ENCODE measurements around the gene ASF1A. TPM values are rescaled to one million over a fixed set of nuclear protein-coding genes. Genes with fewer than 3 reads are reported as not detected.

The ASF1A gene
- total and polyA plus RNA-seq, 3 experiments from 2014 or later: 42.6 to 57.2 (median 46.1) TPM

DNA sequence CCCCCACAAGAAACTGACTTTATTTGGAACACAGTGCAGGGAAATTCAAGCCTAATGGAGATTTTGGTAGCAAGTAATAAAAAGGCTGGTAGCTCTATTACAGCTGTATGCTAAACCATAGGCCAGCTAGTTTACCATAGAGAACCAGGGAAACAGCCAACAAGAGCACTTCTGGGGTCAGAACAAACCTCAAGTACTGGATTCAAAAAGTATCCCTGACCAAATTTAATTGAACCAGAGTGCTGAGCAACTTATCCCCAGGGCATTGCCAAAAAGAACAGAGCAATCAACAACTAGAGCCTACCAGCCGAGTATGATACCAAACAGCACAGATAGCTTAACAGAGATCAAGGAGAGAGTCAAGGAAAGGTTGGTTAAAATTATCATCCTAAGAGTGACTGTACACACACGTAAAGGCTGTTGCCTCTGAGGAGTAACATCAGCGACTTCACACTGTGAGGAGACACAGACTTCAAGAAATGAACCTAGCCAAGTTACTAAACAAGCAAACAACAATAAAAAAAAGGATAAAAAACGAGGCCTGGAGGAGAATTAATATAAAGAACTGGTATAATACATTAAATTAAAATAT is 11.5 kb upstream of the ASF1A start:
- H3K4me1 Mint-ChIP-seq: peaks cover 79 to 88% (median 88%) of the 10 kb centered on the region in 3 donors
- POLR2A ChIA-PET: interaction anchor here (1.4 kb wide), 1 partner anchor 12 kb away, joined by 9 read pairs; the partner anchor contains the start of gene ASF1A
- H3K4me3 Mint-ChIP-seq: peak overlapping the region in 3 of 7 donors; percentile 1 to 63 (median 2)
- Histone ChIP-seq H3K27me3 (ENCODE audit: insufficient read depth, low read length, poor library complexity, severe bottlenecking) (no peaks in the 10 kb centered on the region), H3K4me1 (ENCODE audit: insufficient read depth, low read length) (peaks cover 43% of the 10 kb centered on the region), H3K36me3 (ENCODE audit: insufficient read depth, low read length) (no peaks in the 10 kb centered on the region), H3K4me3 (ENCODE audit: low read length) (no peak overlapping the region), H3K27ac (ENCODE audit: low read depth, low read length) (no peak overlapping the region), H3K9me3 (ENCODE audit: low read length) (no peaks in the 10 kb centered on the region)
- peaks cover 1 to 4% (median 2%) of the 10 kb centered on the region in 3 donors for H3K36me3 Mint-ChIP-seq
- peaks cover 0 to 2% of the 10 kb centered on the region in 2 donors for H3K27me3 Mint-ChIP-seq
- CTCF ChIA-PET: interaction anchor here (0.8 to 1.3 kb wide), 3 partner anchors 11 to 317 kb away, joined by 3 to 4 read pairs (median 3); no protein-coding TSS in a partner anchor
- peak overlapping the region in 7 of 8 donors; percentile 8 to 82 (median 40) for H3K27ac Mint-ChIP-seq
- no peak for DNase-seq
- peaks cover 0 to 1% (median 0%) of the 10 kb centered on the region in 5 donors for H3K9me3 Mint-ChIP-seq

DNA sequence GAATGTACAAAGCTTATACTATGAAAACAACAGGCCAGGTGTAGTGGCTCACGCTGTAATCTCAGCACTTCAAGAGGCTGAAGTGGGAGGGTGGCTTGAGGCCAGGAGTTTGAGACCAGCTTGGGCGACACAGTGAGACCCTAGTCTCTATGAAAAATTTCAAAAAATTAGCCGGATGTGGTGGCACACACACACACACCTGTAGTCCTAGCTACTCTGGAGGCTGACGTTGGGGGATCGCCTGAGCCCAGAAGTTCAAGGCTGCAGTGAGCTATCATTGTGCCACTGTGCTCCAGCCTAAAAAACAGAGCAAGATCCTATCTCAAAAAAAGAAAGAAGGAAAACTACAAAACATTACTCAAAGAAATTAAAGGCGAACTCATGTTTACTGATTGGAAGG is 7.3 kb upstream of the ASF1A start:
- Mint-ChIP-seq H3K4me3 (peak overlapping the region in 6 of 7 donors; percentile 3 to 68 (median 32)), H3K36me3 (peaks cover 0 to 3% (median 1%) of the 10 kb centered on the region in 3 donors), H3K4me1 (peaks cover 86 to 97% (median 95%) of the 10 kb centered on the region in 3 donors), H3K27me3 (peaks cover 0 to 2% of the 10 kb centered on the region in 2 donors), H3K27ac (peak overlapping the region in 7 of 8 donors; percentile 33 to 96 (median 64)), H3K9me3 (no peaks in the 10 kb centered on the region)
- H3K27me3 ChIP-seq (ENCODE audit: insufficient read depth, low read length, poor library complexity, severe bottlenecking): no peaks in the 10 kb centered on the region
- peaks cover 61% of the 10 kb centered on the region for H3K4me1 ChIP-seq (ENCODE audit: insufficient read depth, low read length)
- ChIA-PET CTCF (no interaction called here), POLR2A (no interaction called here)
- DNase-seq: no peak
- H3K9me3 ChIP-seq (ENCODE audit: low read length): no peaks in the 10 kb centered on the region
- H3K36me3 ChIP-seq (ENCODE audit: insufficient read depth, low read length): no peaks in the 10 kb centered on the region
- H3K4me3 ChIP-seq (ENCODE audit: low read length): no peak overlapping the region
- H3K27ac ChIP-seq (ENCODE audit: low read depth, low read length): no peak overlapping the region

DNA sequence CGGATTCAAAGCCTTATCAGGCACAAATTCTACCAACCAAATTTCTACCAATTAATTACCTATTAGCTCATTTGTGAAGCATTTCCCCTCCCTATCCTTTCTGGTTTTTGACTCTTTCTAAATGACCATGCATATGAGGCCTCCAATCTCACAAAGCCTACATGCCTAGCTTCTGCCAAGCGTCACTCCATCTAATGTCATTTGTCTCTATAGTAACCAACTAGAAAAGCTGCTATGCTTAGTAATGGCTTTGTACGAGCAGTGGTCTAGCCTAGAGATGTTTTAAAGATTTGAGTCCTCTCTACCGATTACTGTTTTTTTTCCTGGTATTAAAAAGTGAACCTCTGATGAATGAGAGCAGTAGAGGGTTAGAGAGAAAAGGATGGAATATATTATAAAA is 4.8 kb upstream of the ASF1A start:
- CTCF ChIA-PET: interaction anchor here (0.7 to 3.6 kb wide), 2 partner anchors 10 to 88 kb away, joined by 3 to 16 read pairs; no protein-coding TSS in a partner anchor
- H3K36me3 ChIP-seq (ENCODE audit: insufficient read depth, low read length): no peaks in the 10 kb centered on the region
- H3K27me3 Mint-ChIP-seq: peaks cover 0 to 5% of the 10 kb centered on the region in 2 donors
- peaks cover 59% of the 10 kb centered on the region for H3K4me1 ChIP-seq (ENCODE audit: insufficient read depth, low read length)
- no peaks in the 10 kb centered on the region for H3K9me3 ChIP-seq (ENCODE audit: low read length)
- H3K27ac ChIP-seq (ENCODE audit: low read depth, low read length): no peak overlapping the region
- H3K27ac Mint-ChIP-seq: peak overlapping the region; percentile 64 to 96 (median 84)
- DNase-seq: no peak
- no peaks in the 10 kb centered on the region for H3K27me3 ChIP-seq (ENCODE audit: insufficient read depth, low read length, poor library complexity, severe bottlenecking)
- H3K36me3 Mint-ChIP-seq: peaks cover 0 to 11% (median 1%) of the 10 kb centered on the region in 3 donors
- H3K9me3 Mint-ChIP-seq: peaks cover 0 to 1% (median 0%) of the 10 kb centered on the region in 5 donors
- POLR2A ChIA-PET: no interaction called here
- H3K4me3 Mint-ChIP-seq: peak overlapping the region in 2 of 7 donors; percentile 3 to 32
- H3K4me1 Mint-ChIP-seq: peaks cover 75 to 88% (median 87%) of the 10 kb centered on the region in 3 donors
- H3K4me3 ChIP-seq (ENCODE audit: low read length): no peak overlapping the region

DNA sequence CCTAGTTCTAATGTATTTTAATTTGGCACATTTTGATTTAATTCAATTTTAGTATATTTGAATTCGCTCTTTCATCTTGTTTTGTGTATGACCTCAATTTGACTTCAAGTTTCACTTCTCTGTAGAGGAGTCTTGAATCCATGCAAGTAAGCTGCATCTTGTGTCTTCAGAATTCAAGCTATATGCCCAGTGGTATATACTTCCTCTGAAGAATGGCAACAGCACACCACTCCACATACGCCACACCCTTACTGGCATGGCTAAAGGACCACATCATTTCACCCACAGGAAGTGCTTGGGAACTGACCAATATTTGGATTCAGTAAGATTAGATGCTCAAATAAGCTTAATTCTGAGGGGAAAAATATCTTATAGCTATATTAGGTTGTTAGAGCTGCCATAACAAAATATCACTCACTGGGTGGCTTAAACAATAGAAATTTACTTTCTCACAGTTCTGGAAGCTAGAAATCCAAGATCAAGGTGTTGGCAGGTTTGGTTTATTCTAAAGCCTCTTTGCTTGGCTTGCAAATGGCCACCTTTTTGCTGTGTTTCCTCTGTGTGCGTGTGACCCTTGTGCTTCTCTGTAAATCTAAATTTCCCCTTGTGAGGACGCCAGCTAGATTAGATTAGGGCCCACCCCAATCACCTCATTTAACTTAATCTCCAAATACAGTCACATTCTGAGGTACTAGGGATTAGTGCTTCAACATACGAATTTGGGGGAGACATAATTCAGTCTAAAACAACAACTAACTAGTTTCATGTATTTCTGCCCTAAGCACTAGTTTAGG is 2.8 kb upstream of the ASF1A start:
- ChIA-PET POLR2A (interaction anchor here (0.6 to 1.0 kb wide), 3 partner anchors 43 to 240 kb away, joined by 3 to 4 read pairs (median 3); partner anchors contain the start of gene CEP85L), CTCF (interaction anchor here (0.6 to 3.6 kb wide), 6 partner anchors 82 to 187 kb away, joined by 3 to 16 read pairs (median 4); partner anchors contain the start of gene FAM184A)
- H3K36me3 Mint-ChIP-seq: peaks cover 0 to 19% (median 1%) of the 10 kb centered on the region in 3 donors
- DNase-seq: peak in 1 of 5 donors; percentile 21
- peaks cover 57% of the 10 kb centered on the region for H3K4me1 ChIP-seq (ENCODE audit: insufficient read depth, low read length)
- no peaks in the 10 kb centered on the region for H3K36me3 ChIP-seq (ENCODE audit: insufficient read depth, low read length)
- H3K27ac Mint-ChIP-seq: peak overlapping the region; percentile 96 to 99 (median 98)
- peaks cover 63 to 77% (median 76%) of the 10 kb centered on the region in 3 donors for H3K4me1 Mint-ChIP-seq
- no peaks in the 10 kb centered on the region for H3K9me3 ChIP-seq (ENCODE audit: low read length)
- peaks cover 0 to 3% of the 10 kb centered on the region in 2 donors for H3K27me3 Mint-ChIP-seq
- no peaks in the 10 kb centered on the region for H3K27me3 ChIP-seq (ENCODE audit: insufficient read depth, low read length, poor library complexity, severe bottlenecking)
- H3K27ac ChIP-seq (ENCODE audit: low read depth, low read length): peak overlapping the region; percentile 87
- peaks cover 0 to 1% (median 0%) of the 10 kb centered on the region in 5 donors for H3K9me3 Mint-ChIP-seq
- peak overlapping the region; percentile 75 for H3K4me3 ChIP-seq (ENCODE audit: low read length)
- peak overlapping the region; percentile 89 to 99 (median 94) for H3K4me3 Mint-ChIP-seq

DNA sequence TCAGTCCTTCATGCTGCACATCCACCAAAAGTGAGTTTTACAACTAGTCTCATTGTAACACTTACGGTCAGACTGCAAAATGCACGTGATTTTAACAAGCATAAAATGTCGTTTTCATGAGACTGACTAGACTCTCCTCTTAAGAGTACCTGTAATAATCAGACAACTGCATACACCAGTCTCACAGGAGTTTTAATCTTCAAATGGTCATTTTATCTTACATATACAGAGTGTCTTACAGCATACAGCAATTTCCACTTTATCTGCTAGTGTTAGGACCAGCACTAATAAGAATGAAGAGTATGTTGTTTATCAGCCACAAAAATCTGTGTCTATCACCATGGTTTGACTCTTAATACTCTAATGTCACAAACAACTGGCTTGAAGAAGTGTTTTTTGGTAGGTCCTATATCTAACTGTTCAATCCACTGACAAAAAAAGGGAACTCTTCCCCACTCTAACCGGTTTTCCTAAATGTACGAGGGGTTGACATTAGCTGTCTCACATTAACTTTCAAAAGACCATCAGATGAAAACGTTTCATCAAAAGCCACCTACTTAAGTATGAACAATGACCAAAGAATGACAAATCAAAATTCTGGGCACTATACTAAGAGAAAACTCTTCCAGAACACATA is 1.5 kb upstream of the ASF1A start:
- CTCF ChIA-PET: interaction anchor here (1.0 to 5.4 kb wide), 9 partner anchors 11 to 183 kb away, joined by 4 to 44 read pairs (median 9); partner anchors contain the start of gene MCM9
- H3K4me3 Mint-ChIP-seq: peak overlapping the region; percentile 89 to 99 (median 94)
- peak overlapping the region; percentile 75 for H3K4me3 ChIP-seq (ENCODE audit: low read length)

DNA sequence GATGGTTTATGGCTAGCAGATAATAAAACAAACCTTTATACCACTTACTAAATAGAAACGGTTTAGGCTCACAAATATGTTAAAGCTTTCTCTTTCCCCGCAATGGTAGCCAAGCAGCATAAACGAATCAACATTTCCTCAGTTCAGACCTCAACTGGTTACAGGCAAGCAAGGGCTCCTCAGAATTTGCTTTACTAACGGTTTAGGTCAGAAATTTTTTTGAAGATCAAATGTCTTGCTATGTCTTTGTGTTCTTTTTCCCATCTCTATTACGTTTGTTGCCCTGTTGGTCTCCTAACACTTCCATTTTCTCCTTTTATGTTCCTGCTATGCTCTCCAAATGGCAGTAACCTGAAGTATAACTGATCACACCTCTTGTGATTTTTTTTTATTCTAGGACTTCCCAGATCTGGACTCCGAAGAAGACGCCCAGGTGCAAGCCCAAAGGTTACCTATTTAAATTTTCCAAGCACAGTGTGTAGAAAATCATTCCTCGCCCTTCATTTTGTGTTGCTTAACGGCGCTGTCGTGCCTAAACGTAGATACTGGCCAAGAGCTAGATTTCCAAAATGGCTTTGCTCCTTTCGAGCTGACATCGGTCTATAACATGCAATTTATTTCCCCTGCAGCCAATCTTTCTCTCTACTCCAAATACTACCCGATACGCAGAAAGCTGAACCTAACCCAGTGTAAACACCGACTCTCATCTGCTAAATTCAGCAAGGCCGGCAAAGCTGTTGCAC is 717 bp upstream of the ASF1A start:
- peak overlapping the region; percentile 96 to 99 (median 98) for H3K27ac Mint-ChIP-seq
- ChIA-PET POLR2A (interaction anchor here (0.6 to 2.9 kb wide), 13 partner anchors 9 to 242 kb away, joined by 3 to 24 read pairs (median 5); partner anchors contain the start of genes CEP85L, FAM184A and MCM9), CTCF (interaction anchor here (1.0 to 5.4 kb wide), 9 partner anchors 11 to 242 kb away, joined by 3 to 44 read pairs (median 4); partner anchors contain the start of genes CEP85L and MCM9)
- H3K27me3 Mint-ChIP-seq: peaks cover 0 to 3% of the 10 kb centered on the region in 2 donors
- Histone ChIP-seq H3K4me1 (ENCODE audit: insufficient read depth, low read length) (peaks cover 63% of the 10 kb centered on the region), H3K27ac (ENCODE audit: low read depth, low read length) (peak overlapping the region; percentile 87), H3K9me3 (ENCODE audit: low read length) (no peaks in the 10 kb centered on the region), H3K27me3 (ENCODE audit: insufficient read depth, low read length, poor library complexity, severe bottlenecking) (no peaks in the 10 kb centered on the region), H3K4me3 (ENCODE audit: low read length) (peak overlapping the region; percentile 75), H3K36me3 (ENCODE audit: insufficient read depth, low read length) (no peaks in the 10 kb centered on the region)
- DNase-seq: peak in 4 of 5 donors; percentile 37 to 84 (median 58)
- peaks cover 0 to 27% (median 0%) of the 10 kb centered on the region in 3 donors for H3K36me3 Mint-ChIP-seq
- peak overlapping the region; percentile 89 to 99 (median 94) for H3K4me3 Mint-ChIP-seq
- H3K4me1 Mint-ChIP-seq: peaks cover 55 to 74% (median 71%) of the 10 kb centered on the region in 3 donors
- H3K9me3 Mint-ChIP-seq: peaks cover 0 to 1% (median 0%) of the 10 kb centered on the region in 5 donors

More for the DNA sequence above, 1.5 kb upstream of the ASF1A start:
- H3K27ac ChIP-seq (ENCODE audit: low read depth, low read length): peak overlapping the region; percentile 87
- no peaks in the 10 kb centered on the region for H3K36me3 ChIP-seq (ENCODE audit: insufficient read depth, low read length)
- DNase-seq: peak in 1 of 5 donors; percentile 20
- Mint-ChIP-seq H3K27ac (peak overlapping the region; percentile 96 to 99 (median 98)), H3K9me3 (peaks cover 0 to 1% (median 0%) of the 10 kb centered on the region in 5 donors), H3K4me1 (peaks cover 53 to 73% (median 69%) of the 10 kb centered on the region in 3 donors), H3K36me3 (peaks cover 0 to 21% (median under 1%) of the 10 kb centered on the region in 3 donors), H3K27me3 (peaks cover 0 to 3% of the 10 kb centered on the region in 2 donors)
- H3K27me3 ChIP-seq (ENCODE audit: insufficient read depth, low read length, poor library complexity, severe bottlenecking): no peaks in the 10 kb centered on the region
- H3K9me3 ChIP-seq (ENCODE audit: low read length): no peaks in the 10 kb centered on the region
- POLR2A ChIA-PET: interaction anchor here (1.7 to 2.6 kb wide), 3 partner anchors 8 to 241 kb away, joined by 5 to 24 read pairs (median 10); partner anchors contain the start of gene CEP85L
- H3K4me1 ChIP-seq (ENCODE audit: insufficient read depth, low read length): peaks cover 58% of the 10 kb centered on the region
